Stimulated activated naive CD8-positive, alpha-beta T cell treated with anti-CD3 and anti-CD28 coated beads, Interleukin-15, Interleukin-2, amounts not matched to agents 100 U/mL and 50 U/mL, for 24 hours (primary cell): ENCODE measurements around the gene SP7.
"Not testable (repeated sequence)": the region's sequence is repeated elsewhere in the genome, so short reads cannot be mapped to it uniquely, and the experiment has no call there.

Source experiments
- ATAC-seq: fragments of 150-1000 bp; cut with Tn5 transposase; one replicate; pipeline ENCODE4 v1.10.0; 2021
- DNase-seq: peaks from one replicate; pipeline ENCODE4 v3.0.0; 2021

SP7 gene

DNA sequence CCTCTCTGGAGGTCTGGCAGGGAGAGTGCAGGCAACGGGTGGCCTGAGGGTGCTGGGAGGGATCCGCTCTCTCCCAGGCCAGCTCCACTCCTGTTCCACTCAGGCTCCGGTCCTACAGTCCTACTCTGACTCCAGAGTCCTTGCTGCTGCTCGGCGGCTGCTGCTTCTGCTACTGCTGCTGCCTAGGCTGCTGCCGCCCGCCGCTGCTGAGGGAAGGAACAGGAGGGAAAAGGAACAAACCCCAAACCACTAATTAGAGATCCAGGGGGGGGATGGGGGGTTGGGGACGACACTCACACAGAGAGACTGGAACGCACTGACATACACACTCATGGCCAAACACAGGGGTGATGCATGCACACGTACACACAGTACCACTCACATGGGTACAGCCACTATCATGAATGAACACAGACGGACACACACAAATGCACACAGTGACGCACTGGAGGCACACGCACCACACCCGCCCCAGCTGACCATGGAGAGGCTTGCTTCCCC lies at the start of gene SP7:
TSS of gene SP7 (minus strand) at position 174 of the 501 bp plus-strand sequence. CDS start 708 bp downstream, outside the sequence.
- no peak for ATAC-seq
- no peak for DNase-seq

DNA sequence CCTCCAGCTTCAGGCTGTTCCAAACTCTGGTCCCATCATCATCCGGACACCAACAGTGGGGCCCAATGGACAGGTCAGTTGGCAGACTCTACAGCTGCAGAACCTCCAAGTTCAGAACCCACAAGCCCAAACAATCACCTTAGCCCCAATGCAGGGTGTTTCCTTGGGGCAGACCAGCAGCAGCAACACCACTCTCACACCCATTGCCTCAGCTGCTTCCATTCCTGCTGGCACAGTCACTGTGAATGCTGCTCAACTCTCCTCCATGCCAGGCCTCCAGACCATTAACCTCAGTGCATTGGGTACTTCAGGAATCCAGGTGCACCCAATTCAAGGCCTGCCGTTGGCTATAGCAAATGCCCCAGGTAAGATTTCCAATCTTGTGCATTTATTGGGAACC lies 47.1 kb upstream of the SP7 start:
- DNase-seq (no peak), ATAC-seq (no peak)

DNA sequence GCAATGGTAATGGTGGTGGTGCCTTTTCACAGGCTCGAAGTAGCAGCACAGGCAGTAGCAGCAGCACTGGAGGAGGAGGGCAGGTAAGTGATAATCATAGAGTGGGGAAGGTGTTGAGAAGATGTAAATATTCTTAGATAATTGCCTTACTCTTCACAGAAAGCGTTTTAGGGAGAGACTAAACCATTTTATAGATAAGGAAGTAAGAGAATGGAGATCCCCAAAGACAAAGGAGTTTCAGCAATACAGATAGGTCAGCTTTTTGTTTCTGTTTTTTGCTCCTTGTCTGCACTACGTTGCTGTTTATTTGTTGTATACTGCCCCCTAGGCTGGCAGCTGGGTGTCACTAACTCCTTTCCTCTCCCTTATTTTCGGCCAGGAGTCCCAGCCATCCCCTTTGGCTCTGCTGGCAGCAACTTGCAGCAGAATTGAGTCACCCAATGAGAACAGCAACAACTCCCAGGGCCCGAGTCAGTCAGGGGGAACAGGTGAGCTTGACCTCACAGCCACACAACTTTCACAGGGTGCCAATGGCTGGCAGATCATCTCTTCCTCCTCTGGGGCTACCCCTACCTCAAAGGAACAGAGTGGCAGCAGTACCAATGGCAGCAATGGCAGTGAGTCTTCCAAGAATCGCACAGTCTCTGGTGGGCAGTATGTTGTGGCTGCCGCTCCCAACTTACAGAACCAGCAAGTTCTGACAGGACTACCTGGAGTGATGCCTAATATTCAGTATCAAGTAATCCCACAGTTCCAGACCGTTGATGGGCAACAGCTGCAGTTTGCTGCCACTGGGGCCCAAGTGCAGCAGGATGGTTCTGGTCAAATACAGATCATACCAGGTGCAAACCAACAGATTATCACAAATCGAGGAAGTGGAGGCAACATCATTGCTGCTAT lies 45.8 kb upstream of the SP7 start:
- ATAC-seq (no peak), DNase-seq (peak; percentile 41)

DNA sequence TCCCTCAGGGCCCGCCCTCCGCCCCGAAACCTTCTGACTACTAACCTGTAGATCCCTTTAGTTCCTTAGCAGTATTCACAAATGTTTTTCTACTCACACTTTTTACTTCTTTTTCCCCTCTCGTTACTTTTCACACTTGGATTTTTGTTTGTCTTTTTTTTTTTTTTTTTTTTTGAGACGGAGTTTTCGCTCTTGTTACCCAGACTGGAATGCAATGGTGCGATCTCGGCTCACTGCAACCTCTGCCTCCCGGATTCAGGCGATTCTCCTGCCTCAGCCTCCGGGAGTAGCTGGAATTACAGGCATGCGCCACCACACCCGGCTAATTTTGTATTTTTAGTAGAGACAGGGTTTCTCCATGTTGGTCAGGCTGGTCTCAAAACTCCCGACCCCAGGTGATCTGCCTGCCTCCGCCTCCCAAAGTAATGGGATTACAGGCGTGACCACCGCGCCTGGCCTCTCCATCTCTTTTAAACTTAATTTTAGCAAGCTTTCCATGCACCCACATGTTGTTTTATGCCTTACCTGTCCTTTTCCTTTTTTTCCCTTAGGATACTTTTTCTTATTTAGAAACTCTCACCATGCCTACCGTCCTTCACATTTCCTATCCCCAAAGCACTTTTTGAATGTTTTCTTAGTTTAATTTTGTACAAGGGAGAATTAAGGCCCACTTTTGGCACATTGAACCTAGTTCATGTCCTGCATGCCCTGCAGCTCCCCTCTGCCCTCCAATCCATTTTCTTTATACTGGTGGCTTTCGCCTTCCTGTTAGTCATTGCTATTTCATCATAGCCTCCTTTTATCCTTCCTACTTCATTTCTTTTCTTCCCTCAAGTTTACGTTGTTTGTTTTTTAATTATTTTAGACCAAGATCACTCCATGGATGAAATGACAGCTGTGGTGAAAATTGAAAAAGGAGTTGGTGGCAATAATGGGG lies 44.9 kb upstream of the SP7 start:
- DNase-seq (no peak), ATAC-seq (no peak)

DNA sequence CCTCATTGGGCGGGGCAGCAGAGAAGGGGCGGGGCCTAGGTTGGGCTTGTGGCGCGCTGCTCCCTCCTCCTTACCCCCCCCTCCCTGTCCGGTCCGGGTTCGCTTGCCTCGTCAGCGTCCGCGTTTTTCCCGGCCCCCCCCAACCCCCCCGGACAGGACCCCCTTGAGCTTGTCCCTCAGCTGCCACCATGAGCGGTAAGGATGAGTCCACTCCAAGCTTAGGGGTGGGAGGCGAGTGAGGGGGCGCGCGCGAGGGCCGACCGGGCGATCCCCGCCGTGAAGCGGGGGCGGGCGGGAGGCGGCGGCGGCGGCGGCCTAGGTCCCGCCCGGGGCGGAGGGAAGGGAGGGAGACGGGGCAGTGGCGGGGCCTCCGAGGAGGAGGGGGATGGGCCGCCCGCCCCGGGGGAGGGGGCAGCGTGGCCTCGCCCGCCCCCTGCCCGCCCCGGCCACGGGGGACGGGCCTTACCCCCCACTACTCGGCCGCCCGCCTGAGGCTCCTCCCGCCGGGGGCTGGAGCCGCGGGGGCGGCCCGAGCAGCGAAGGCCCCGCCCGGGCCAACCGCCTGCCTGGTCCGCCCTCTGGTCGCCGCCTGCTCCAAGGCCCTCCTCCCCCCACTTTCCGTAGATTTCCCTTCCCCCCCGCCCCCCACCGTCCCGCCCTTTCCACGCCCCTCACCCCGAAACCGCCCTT lies 44.1 kb upstream of the SP7 start, which contains the start of gene SP1:
TSS of gene SP1 (plus strand) at position 73 of the 690 bp plus-strand sequence. CDS start at position 189, 116 bp downstream.
- ATAC-seq, result peak; percentile 51
- DNase-seq, result peak; percentile 99

DNA sequence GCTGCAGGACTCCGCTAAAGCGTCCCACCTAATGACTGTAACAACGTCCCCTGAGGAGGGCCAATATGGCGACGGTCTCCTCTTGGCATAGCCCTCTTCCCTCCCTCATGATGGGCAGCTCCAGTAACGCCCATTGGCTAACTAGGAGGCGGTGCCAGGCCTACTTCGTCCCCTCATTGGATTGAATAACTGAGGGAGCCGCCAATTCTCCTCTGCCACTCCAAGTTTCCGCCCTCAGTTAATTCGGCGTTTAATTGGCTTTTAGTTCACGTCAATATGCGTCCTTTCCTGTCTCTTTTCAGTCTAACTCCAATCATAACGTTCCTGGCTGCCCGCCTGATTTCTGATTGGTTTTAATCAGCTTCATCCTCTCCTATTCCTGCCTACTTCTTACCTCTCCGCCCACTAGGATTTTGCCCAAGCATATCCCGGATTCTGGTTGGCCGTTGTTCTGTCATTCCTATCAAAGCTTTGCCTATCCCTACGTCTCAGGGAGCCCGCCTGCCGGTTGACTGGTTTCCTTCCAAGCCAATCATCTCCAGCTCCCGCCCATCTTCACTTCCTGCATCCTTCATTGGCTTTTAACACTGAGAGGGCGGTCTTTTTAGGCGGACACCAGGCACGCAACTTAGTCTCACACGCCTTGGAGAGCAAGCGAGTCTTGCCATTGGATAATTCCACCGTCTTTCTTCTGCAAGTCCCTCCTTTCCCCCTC lies 43.4 kb upstream of the SP7 start:
- peak; percentile 82 for ATAC-seq
- DNase-seq, result peak; percentile 91

DNA sequence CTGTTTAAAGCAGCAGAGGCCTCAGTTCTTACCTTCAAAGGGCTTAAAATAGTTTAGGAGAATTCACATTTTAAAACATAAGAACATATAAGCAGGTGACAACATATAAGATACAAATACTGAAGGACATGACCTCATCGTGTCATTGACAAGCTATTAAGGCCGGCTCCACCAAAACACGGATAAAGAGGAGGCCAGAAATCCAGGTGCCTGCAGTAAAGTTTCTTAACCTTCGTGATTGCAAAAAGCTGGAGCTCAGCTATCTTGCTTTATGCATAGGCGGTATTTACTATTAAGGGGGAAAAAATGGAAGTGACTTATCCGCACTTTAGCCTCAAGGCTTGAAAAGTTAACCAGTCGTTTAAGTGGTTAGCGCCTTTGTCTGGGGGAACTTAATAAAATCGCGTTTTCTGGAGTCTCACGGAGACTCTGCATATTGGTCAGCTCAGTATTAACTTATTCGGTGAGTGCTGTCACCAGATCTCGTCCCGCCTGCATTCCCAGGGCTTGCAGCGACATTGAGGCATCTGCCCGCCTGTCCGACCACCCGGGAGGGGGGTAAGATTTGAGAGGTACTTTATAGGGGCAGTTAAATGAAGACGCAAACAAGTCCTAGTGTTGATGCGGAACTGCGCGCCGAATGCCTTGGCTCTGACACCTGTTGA lies 42.7 kb upstream of the SP7 start:
- ATAC-seq (no peak), DNase-seq (no peak)

DNA sequence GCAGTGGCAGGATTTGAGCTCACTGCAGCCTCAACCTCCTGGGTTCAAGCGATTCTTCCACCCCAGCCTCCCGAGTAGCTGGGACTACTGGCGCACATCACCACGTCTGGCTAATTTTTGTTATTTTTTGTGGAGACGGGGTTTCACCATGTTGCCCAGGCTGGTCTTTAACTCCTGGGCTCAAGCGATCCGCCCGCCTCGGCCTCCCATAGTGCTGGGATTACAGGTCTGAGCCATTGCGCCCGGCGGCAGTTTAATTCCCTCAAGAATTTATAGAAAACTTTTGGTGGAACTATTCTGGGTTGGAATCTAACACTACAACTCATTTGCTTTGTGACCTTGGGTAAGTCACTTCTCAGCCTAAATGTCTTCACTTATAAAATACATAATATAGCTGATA lies 42.1 kb upstream of the SP7 start:
- ATAC-seq (no peak), DNase-seq (no peak)

DNA sequence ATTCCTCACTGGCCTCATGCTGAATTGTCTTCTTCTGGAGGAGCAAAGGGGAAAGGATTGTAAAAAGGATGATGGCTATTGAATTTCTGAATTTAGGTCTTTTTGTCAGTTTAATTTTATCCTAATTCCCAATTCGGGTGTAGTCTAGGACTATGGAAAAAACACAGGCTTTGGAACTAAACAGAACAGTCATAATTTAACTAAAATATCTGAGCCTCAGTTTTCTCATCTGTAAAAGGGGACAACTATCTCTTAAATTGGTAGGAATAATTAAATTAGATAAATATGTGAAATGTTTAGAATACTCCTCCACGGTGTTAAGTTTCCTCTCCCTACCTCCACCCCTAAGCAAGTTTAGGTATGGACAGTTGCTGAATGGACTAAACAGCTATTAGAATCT lies 40.6 kb upstream of the SP7 start:
- DNase-seq (no peak), ATAC-seq (no peak)

DNA sequence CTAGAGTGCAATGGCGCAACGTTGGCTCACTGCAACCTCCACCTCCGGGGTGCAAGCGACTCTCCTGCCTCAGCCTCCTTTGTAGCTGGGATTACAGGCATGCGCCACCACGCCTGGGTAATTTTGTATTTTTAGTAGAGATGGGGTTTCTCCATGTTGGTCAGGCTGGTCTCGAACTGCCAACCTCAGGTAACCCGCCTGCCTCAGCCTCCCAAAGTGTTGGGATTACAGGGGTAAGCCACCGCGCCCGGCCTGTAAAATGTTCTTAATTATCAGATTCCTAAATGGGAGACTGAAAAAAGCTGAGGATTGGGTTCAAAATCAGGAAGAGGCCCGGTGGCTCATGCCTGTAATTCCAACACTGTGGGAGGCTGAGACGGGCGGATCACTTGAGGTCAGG lies 38.1 kb upstream of the SP7 start:
- not testable (repeated sequence) for DNase-seq, ATAC-seq

DNA sequence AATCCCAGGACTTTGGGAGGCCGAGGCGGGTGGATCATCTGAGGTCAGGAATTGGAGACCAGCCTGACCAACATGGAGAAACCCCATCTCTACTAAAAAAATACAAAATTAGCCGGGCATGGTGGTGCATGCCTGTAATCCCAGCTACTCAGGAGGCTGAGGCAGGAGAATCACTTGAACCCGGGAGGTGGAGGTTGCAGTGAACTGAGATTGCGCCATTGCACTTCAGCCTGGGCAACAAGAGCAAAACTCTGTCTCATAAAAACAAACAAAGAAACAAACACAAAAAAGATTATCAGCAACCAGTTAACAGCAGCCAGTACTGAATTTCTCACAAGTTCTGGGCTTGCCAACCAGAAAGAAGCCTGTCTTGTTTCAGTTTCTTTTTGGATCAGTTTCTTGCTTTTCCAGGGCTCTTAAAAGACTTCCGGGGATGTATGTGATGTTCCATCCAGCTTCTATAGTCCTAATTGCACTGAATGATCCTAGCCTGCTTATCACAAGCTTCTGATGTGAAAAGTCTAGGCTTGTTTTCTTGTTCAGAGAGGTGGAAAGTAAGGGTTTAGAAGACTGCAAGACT lies 37.5 kb upstream of the SP7 start:
- not testable (repeated sequence) for DNase-seq, ATAC-seq

DNA sequence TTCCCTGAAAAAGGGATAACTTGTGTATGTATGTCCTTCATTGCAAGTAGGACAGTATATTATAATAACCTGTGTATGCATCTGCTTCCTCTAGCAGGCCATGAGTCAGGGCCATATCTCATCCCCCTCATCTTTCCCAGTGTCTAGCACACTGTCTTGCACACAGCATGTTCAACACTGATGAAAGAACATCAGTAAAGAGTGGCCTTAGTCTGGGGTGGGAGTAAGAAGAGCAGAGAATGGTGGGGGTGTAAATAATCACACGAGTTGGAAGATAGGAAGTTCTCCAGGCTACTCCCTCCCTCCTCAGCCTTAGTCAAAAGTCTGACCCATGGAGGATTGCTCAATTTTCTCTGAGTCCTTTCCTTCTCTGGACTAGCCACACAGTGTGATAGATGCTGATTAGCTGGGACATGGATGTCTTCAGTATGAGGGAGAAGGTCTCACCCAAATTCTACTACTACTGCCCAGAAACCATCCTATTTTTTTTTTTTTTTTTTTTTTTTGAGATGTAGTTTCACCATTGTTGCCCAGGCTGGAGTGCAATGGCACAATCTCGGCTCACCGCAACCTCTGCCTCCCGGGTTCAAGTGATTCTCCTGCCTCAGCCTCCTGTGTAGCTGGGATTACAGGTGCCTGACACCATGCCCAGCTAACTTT lies 29.2 kb upstream of the SP7 start:
- ATAC-seq (peak; percentile 55), DNase-seq (no peak)

DNA sequence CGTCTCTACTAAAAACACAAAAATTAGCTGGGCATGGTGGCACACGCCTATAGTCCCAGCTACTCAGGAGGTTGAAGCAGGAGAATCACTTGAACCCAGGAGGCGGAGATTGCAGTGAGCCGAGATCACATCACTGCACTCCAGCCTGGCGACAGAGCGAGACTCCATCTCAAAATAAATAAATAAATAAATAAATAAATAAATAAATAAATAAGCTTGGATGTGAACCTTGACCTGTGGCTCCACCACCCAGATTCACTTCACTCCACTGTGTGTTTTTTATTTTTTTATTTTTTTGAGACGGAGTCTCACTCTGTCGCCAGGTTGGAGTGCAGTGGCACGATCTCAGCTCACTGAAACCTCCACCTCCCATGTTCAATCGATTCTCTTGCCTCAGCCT lies 25.5 kb upstream of the SP7 start:
- not testable (repeated sequence) for DNase-seq, ATAC-seq

DNA sequence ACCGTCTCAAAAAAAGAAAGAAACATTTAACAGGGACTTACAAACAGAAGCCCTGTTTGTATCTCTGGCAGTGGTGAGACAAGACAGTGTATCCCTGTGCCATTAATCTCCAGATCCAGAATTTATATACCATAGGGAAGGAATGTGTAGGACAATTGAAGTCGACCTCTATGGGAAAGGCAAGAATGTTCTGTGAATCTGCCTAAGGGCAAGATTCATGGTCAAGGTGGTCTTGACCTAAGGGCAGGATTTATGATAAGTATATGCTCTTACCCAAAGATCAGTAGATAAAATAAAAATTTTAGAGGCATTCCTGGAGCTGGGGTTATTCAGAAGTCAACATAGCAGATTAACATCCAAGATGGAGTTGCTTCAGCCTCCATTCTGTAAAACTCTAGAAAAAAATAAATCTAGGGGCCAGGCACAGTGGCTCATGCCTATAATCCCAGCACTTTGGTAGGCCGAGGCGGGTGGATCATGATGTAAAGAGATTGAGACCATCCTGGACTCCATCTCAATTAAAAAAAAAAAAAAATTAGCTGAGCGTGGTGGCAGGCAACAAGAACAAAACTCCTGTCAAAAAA lies 22.8 kb upstream of the SP7 start:
- no peak for ATAC-seq
- DNase-seq, result no peak

DNA sequence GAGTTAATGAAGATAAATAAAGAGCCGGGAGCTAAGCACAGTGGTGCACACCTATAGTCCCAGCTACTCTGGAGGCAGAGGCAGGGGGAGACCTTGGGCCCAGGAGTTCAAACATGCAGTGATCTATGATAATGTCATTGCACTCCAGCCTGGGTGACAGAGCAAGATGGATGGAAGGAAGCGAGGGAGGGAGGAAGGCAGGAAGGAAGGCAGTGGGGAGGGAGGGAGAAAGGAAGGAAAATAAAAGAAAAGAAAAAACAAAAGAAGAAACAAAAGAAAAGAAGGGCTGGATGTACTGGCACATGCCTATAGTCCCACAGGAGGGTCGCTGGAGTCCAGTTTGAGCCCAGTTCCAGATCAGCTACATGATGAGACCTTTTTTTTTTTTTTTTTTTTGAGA lies 19.0 kb upstream of the SP7 start:
- ATAC-seq (no peak), DNase-seq (no peak)

DNA sequence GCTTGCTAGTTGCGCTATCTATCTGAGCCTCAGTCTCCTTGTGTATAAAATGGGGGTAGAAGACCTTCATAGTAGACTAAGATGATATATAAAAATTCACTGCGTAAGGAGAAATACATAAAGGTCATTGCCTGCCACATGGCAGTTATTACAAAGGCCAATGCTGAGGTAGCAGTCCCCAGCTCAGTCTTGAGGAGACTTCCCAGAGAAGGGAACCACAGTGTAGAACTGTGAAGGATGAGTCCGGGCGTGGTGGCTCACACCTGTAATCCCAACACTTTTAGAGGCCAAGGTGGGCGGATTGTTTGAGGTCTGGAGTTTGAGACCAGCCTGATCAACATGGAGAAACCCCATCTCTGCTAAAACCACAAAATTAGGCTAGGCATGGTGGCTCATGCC lies 17.1 kb upstream of the SP7 start:
- ATAC-seq (no peak), DNase-seq (no peak)

DNA sequence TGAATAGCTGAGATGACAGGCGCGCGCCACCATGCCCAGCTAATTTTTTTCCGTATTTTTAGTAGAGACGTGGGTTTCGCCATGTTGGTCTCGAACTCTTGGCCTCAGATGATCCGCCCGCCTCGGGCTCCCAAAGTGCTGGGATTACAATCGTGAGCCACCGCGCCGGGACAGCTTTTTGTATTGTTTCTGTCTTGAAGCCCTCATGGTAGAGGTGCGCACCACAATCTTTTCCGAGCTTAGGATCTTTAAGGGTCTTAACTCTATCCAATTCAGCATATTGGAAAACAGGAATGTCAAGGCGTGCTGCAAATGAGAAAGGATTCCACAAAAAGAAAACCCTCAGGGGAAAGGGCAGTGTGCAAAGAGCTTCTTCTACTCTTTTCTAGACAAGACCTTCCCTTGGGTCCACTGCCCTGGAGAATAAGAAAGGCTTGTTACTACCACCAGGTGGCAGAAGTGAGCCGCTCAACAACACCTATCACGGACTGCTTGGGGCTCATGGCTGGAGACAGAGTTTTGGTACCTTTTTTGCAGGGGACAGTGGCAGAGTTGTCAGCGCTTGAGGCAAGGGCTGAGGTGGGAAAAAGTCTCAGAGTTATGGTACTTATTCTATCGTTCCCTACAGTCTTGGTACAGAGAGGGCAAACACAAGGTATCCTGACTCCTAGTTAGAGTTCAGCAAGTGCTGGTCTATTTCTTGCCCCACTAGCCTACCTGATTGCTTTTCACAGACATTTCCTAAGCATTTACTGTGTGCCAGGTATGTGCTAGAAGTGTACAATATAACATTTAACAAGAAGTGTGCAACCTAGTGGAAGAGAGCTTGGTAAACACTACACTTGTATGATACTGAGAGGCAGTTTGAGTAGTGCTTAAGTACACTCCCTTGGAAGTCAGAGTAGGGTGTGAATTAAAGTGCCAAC lies 16.4 kb upstream of the SP7 start:
- peak; percentile 95 for ATAC-seq

DNA sequence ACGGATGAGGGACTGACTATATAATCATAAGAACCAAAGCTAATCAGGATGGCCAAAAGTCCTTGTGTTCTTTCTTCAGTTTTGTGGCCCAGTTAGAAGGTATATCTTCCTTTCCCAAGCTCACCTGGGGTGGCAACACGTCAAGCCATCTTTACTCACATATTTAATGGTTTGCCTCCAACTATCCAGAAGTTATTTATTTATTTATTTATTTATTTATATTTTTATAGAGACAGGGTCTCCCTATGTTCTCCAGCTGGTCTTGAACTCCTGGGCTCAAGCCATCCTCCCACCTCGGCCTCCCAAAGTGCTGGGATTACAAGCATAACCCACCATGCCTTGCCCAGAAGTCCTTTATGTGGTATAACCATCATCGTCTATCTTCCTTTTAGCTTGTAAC lies 11.8 kb upstream of the SP7 start:
- DNase-seq (no peak), ATAC-seq (no peak)

More for the DNA sequence above, 16.4 kb upstream of the SP7 start:
- DNase-seq, result peak; percentile 82
